ENCODE results near the gene DPEP1. TPM values are rescaled to one million over a fixed set of nuclear protein-coding genes. Genes with fewer than 3 reads are reported as not detected.
"Not testable (repeated sequence)": the region's sequence is repeated elsewhere in the genome, so short reads cannot be mapped to it uniquely, and the experiment has no call there.

The DPEP1 gene
- total and polyA plus RNA-seq, 8 donors, result 109 to 168 (median 125) TPM

- TF ChIP-seq CTCF (IDR thresholded peaks at IDR 0.05), result no peak
- no peak for DNase-seq
- Histone ChIP-seq H3K36me3 (peaks cover 0 to 17% (median 17%) of the 10 kb centered on the region in 3 donors), H3K27ac (no peak overlapping the region), H3K9me3 (no peaks in the 10 kb centered on the region), H3K4me1 (peaks cover 5 to 24% (median 14%) of the 10 kb centered on the region in 3 donors), H3K27me3 (no peaks in the 10 kb centered on the region), H3K4me3 (no peak overlapping the region)
- intact Hi-C loops (cut with DNase I), result no loop called here
- ATAC-seq, result no peak
- 83 to 86% methylated on average over 30 of the region's 30 CpGs for WGBS, 2 donors
- FAIRE-seq, result no peak
Observed at GRCh38 chr16:89567656-89568594, 45.5 kb upstream of the DPEP1 start.

- peaks cover 5 to 10% (median 6%) of the 10 kb centered on the region in 3 donors for H3K4me1 ChIP-seq
- no peaks in the 10 kb centered on the region for H3K27me3 ChIP-seq
- no peaks in the 10 kb centered on the region for H3K9me3 ChIP-seq
- WGBS, 2 donors, result 67 to 69% methylated on average over 23 of the region's 23 CpGs
- no peak for DNase-seq
- no peak for ATAC-seq
- no peak for FAIRE-seq
- intact Hi-C loops (cut with DNase I), result no loop called here
- no peak overlapping the region for H3K27ac ChIP-seq
- no peaks in the 10 kb centered on the region for H3K36me3 ChIP-seq
- H3K4me3 ChIP-seq, result no peak overlapping the region
- no peak for TF ChIP-seq CTCF (IDR thresholded peaks at IDR 0.05)
Observed at GRCh38 chr16:89569506-89570341, 43.7 kb upstream of the DPEP1 start.

GRCh38 chr16:89570342-89570923 is 43.0 kb upstream of the DPEP1 start:
- intact Hi-C loops (cut with DNase I), result no loop called here
- Histone ChIP-seq H3K9me3 (no peaks in the 10 kb centered on the region), H3K27me3 (peaks cover 0 to 4% (median 0%) of the 10 kb centered on the region in 4 donors), H3K4me3 (no peak overlapping the region), H3K4me1 (peaks cover 2 to 9% (median 5%) of the 10 kb centered on the region in 3 donors), H3K36me3 (no peaks in the 10 kb centered on the region), H3K27ac (no peak overlapping the region)
- no peak for ATAC-seq
- WGBS, 2 donors, result 69 to 76% methylated on average over 23 to 30 of the region's 30 CpGs
- no peak for TF ChIP-seq CTCF (IDR thresholded peaks at IDR 0.05)
- no peak for FAIRE-seq
- DNase-seq, result no peak

GRCh38 chr16:89570983-89571598 is 42.4 kb upstream of the DPEP1 start:
- H3K27me3 ChIP-seq; H3K36me3 ChIP-seq; intact Hi-C loops (cut with DNase I); H3K9me3 ChIP-seq; ATAC-seq; FAIRE-seq; H3K4me1 ChIP-seq; DNase-seq; H3K4me3 ChIP-seq; H3K27ac ChIP-seq: not testable (repeated sequence)
- WGBS, 2 donors, result 80% methylated on average over 19 to 36 of the region's 36 CpGs

GRCh38 chr16:89571636-89572035 is 41.8 kb upstream of the DPEP1 start:
- no peak for ATAC-seq
- Histone ChIP-seq H3K27ac (no peak overlapping the region), H3K27me3 (peaks cover 0 to 4% (median 0%) of the 10 kb centered on the region in 4 donors), H3K4me3 (no peak overlapping the region), H3K36me3 (no peaks in the 10 kb centered on the region), H3K4me1 (peaks cover 0 to 7% (median 0%) of the 10 kb centered on the region in 3 donors), H3K9me3 (no peaks in the 10 kb centered on the region)
- intact Hi-C loops (cut with DNase I), result no loop called here
- no peak for FAIRE-seq
- 88 to 89% methylated on average over 18 of the region's 18 CpGs for WGBS, 2 donors
- DNase-seq, result no peak
- TF ChIP-seq CTCF (IDR thresholded peaks at IDR 0.05), result no peak

Measured in pancreas (tissue), 10 donors.